Fibroblast of skin of back (primary cell): ENCODE data around the gene OR4N2.
"Not testable (repeated sequence)": the region's sequence is repeated elsewhere in the genome, so short reads cannot be mapped to it uniquely, and the experiment has no call there.

Experiments
- DNase-seq: peaks from one replicate; pipeline ENCODE4 v3.0.0-alpha.2; 2013

Gene OR4N2

GRCh38 chr14:19838433-19838832 lies 34.9 kb downstream of the OR4N2 start:
- no peak for DNase-seq

- no peak for DNase-seq
These were observed 47.8 kb downstream of the OR4N2 start for GRCh38 chr14:19851365-19851764.

DNA sequence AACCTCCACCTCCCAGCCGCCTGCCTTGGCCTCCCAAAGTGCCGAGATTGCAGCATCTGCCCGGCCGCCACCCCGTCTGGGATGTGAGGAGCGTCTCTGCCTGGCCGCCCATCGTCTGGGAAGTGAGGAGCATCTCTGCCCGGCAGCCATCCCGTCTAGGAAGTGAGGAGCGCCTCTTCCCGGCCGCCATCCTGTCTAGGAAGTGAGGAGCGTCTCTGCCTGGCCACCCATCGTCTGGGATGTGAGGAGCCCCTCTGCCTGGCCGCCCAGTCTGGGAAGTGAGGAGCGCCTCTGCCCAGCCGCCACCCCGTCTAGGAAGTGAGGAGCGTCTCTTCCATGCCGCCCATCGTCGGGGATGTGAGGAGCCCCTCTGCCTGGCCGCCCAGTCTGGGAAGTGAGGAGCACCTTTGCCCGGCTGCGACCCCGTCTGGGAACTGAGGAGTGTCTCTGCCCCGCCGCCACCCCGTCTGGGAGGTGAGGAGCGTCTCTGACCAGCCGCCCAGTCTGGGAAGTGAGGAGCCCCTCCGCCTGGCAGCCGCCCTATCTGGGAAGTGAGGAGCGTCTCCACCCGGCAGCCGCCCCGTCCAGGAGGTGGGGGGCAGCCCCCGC lies 62.6 kb downstream of the OR4N2 start:
- not testable (repeated sequence) for DNase-seq

GRCh38 chr14:19873178-19873577 lies 69.6 kb downstream of the OR4N2 start:
- no peak for DNase-seq

GRCh38 chr14:19874842-19875241 lies 71.3 kb downstream of the OR4N2 start, which contains the start of gene OR4K2:
OR4K2 (plus strand) TSS chr14:19875142; CDS start chr14:19876268, 1,126 bp downstream.
- no peak for DNase-seq

DNA sequence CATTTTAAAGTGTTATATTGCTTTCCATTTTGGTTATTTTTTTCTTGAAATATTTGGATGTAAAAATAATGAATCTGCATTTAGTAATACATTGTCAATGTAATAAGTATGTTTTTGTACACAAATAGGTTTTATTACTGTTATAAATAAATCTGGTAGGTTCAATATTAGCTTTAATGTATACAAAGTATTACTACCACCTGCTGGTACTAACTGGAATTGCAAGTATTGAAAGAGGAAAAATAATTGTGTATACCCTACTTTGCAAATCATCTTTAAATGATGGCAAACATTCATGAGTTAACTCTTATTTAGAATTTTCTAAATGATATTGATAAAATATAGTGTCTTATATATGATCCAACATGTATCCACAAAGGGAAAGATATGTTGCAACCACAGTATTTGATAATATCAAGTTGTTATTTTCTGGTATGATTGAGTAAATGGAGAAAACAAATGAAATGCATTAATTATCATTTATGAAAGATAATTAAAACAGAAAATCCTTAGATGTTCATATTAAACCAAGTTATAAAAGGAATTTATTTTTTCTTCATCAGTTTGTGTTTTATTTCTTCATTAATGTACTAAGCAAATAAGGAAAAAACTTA lies 74.6 kb downstream of the OR4N2 start:
- DNase-seq = no peak
